HAP-1 (cell line): ENCODE results near the gene CX3CR1.

ENCODE experiments used
- DNase-seq, 2 experiments: peaks; one replicate each; pipeline ENCODE4 v3.0.0-alpha.2; 2016 to 2020; ENCODE audit warnings: low spot score in 2 of 2
- H3K27me3 ChIP-seq: fragments of 250-450 bp; sonication (Bioruptor Pico); 2 replicates; pipeline ENCODE4 v1.5.1; 2020; ENCODE audit warnings: low read depth, mild to moderate bottlenecking, moderate library complexity
- H3K36me3 ChIP-seq: fragments of 250-450 bp; sonication (Bioruptor Pico); replicated peaks from 2 replicates; pipeline ENCODE4 v1.5.1; 2020; ENCODE audit warnings: mild to moderate bottlenecking
- H3K4me1 ChIP-seq: fragments of 250-450 bp; sonication (Bioruptor Pico); 2 replicates; pipeline ENCODE4 v1.5.1; 2020; ENCODE audit warnings: mild to moderate bottlenecking
- H3K4me3 ChIP-seq: fragments of 250-450 bp; sonication (Bioruptor Pico); 2 replicates; pipeline ENCODE4 v1.5.1; 2020; ENCODE audit warnings: mild to moderate bottlenecking, moderate library complexity
- H3K9me3 ChIP-seq: fragments of 250-450 bp; sonication (Bioruptor Pico); 2 replicates; pipeline ENCODE4 v1.5.1; 2020; ENCODE audit warnings: mild to moderate bottlenecking, moderate library complexity
- in situ Hi-C: fragments of 300-500 bp; cut with MboI; formaldehyde crosslinking; loops from 3 replicates; pipeline ENCODE4 v1.14.3; 2020; ENCODE audit warnings: low sequenced_read_pairs, inconsistent platforms, mixed read lengths

The CX3CR1 gene

DNA sequence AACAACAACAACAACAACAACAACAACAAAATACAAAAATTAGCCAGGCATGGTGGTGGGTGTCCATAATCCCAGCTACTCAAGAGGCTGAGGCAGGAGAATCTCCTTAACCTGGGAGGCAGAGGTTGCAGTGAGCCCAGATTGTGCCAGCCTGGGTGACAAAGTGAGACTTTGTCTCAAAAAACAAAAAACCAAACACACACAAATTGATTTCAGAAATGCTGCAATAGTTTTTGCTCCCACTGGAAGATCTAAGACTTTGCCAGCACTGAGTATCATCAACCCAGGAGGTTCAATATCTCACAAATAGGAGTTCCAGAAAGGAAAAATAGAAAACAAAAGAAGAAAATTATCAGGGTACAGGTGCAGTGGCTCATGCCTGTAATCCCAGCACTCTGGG lies 33.5 kb upstream of the CX3CR1 start:
- Histone ChIP-seq H3K27me3 (no peaks in the 10 kb centered on the region), H3K4me3 (no peak overlapping the region), H3K9me3 (no peaks in the 10 kb centered on the region; the same call in 1 of the 2 replicates), H3K4me1 (no peaks in the 10 kb centered on the region), H3K36me3 (no peaks in the 10 kb centered on the region)
- DNase-seq: no peak
- in situ Hi-C loops: no loop called here

DNA sequence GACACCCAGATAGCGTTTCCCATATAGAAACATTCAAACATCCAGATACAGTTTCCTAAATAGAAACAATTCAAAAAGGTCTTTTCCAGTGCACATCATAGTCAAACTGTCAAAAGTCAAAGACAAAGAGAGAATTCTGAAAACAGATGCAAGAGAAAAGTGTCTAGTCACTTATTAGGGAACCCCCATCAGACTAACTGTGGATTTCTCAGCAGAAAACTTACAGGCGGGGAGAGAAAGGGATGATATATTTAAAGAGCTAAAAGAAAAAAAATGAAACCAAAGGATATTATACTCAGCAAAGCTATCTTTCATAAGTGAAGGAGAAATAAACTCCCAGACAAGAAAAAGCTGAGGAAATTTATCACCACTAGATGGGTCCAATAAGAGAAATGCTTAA lies 22.3 kb upstream of the CX3CR1 start:
- Histone ChIP-seq H3K4me3 (no peak overlapping the region), H3K9me3 (peaks cover 3% of the 10 kb centered on the region; the same call in 1 of the 2 replicates), H3K4me1 (no peaks in the 10 kb centered on the region), H3K27me3 (no peaks in the 10 kb centered on the region; the same call in 1 of the 2 replicates), H3K36me3 (no peaks in the 10 kb centered on the region)
- no peak for DNase-seq
- in situ Hi-C loops: no loop called here

DNA sequence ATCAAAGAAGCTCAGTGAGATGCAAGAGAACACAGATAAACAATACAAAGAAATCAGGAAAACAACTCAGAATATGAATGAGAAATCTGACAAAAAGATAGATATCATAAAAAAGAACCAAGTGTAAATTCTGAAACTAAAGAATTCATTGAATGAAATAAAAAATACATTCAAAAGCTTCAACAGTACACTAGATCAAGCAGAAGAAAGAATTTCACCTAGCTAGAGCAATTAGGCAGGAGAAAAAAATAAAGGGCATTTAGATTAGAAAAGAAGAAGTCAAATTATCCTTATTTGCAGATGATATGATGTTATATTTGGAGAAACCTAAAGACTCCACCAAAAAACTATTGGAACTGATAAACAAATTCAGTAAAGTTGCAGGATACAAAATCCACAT lies 19.4 kb upstream of the CX3CR1 start:
- in situ Hi-C loops: loop anchor here (10.0 to 25.0 kb wide), 2 partner anchors 114 to 187 kb away; partner anchors contain the start of genes GORASP1 and TTC21A
- no peaks in the 10 kb centered on the region for H3K27me3 ChIP-seq

DNA sequence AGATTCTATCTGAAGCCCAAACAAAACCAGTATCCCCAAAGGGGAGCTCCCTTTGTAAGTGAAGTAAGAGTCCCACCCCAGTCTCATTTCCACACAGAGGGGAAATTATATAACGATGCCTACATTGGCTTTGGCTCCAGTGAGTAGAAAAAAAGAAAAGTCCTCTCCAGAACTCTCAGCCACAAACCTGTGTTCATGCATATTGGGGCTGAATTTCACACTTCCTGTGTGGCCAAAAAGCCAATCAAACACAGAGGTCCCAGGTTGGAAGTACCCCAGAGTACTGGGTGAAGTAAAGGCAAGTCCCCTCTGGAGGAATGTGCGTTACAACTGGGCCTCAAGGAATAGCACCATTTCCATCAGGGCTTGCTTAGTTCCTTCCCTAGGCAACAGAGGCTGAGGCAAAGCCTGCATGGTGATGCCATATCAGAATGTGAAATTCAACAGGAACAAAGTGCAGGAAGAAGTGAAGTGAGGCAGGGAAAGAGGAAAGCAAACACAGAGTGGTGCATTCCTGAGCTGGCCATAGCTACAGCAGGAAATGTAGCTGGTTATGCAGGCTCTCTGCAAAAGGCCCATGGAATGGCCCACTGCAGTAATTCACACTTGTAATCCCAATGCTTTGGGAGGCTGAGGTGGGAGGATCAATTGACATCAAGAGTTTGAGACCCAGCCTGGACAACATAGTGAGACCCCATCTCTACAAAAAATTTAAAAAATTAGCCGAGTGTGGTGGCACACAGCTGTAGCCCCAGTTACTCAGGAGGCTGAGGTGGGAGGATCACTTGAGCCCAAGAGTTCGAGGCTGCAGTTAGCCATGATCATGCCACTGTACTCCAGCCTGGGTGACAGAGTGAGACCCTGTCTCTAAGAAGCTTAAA lies 16.6 kb upstream of the CX3CR1 start:
- in situ Hi-C loops: loop anchor here (10.0 to 25.0 kb wide), 2 partner anchors 112 to 184 kb away; partner anchors contain the start of genes GORASP1 and TTC21A
- H3K36me3 ChIP-seq: no peaks in the 10 kb centered on the region
- H3K27me3 ChIP-seq: no peaks in the 10 kb centered on the region

More for the DNA sequence above, 19.4 kb upstream of the CX3CR1 start:
- DNase-seq: no peak
- Histone ChIP-seq H3K4me1 (no peaks in the 10 kb centered on the region), H3K4me3 (no peak overlapping the region), H3K36me3 (no peaks in the 10 kb centered on the region), H3K9me3 (peaks cover 3% of the 10 kb centered on the region; the same call in 1 of the 2 replicates)

DNA sequence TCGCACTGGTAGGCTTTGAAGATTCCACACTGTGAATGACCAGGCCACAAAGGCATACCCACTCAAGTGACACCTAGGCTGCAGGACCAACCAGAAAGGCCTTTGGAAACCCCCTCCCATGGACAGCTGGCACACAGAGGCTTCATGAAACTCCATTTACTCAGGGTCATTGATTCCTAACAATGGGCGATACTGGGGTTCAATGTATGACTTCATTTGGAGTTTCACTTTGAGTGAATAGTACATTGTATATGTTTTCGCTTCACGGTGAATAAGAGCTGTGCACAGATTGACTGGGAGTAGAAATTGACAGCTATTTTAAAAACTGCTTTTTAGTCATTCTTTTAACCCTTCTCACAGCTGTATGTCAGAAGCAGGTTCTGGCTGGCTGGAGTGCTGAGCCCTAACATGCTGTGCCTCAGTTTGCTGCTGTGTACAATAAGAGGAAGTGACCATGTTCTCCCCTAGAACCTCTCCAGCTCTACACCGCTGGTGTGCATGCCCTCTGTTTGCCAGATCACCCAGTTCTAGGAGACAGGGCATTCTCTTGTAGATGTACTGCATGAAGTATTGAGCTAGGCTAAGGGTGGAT lies 15.4 kb upstream of the CX3CR1 start:
- no peaks in the 10 kb centered on the region for H3K9me3 ChIP-seq
- in situ Hi-C loops: loop anchor here (10.0 to 25.0 kb wide), 2 partner anchors 110 to 183 kb away; partner anchors contain the start of genes GORASP1 and TTC21A
- H3K4me3 ChIP-seq: no peak overlapping the region
- H3K36me3 ChIP-seq: no peaks in the 10 kb centered on the region
- H3K4me1 ChIP-seq: no peaks in the 10 kb centered on the region
- DNase-seq: no peak
- H3K27me3 ChIP-seq: no peaks in the 10 kb centered on the region

More for the DNA sequence above, 16.6 kb upstream of the CX3CR1 start:
- no peak overlapping the region for H3K4me3 ChIP-seq
- no peaks in the 10 kb centered on the region for H3K4me1 ChIP-seq
- no peaks in the 10 kb centered on the region for H3K9me3 ChIP-seq
- DNase-seq: no peak

DNA sequence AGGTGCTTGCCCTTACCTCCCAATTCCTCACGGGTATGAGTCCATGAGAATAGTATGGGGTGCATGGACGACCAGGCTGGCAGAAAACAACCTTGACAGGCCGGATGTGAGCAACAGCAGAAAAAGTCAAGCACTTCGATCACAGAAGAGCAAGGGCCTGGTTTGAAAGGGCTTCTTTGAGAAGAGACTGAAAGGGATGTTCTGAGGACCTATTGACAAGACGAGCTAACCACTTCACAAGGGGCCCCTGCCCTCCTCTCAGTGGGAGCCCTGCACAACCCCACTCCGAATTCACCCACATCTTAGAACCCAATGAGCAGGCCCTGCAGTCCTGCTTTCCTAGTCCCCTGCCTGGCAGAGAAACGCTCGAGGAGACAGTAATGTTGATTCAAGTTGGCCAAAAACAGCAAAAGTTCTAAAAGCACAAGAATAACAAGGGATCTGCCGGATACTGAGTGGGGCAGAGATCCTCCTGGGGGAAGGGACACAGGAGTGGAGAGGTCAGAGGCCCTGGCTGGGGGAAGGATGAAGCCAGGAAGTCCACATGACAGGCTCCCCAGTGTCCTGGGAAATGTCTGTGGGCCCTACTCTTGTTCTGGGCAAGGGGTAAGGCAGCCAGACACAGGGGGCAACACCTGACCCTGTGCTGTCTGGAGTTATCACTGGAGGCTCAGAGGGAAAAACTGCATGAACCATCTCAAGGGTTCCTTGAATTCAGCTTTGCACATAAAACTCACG lies 14.8 kb upstream of the CX3CR1 start:
- no peaks in the 10 kb centered on the region for H3K36me3 ChIP-seq
- no peak overlapping the region for H3K4me3 ChIP-seq
- no peaks in the 10 kb centered on the region for H3K27me3 ChIP-seq
- in situ Hi-C loops: loop anchor here (10.0 to 25.0 kb wide), 2 partner anchors 110 to 182 kb away; partner anchors contain the start of genes GORASP1 and TTC21A
- no peaks in the 10 kb centered on the region for H3K4me1 ChIP-seq
- H3K9me3 ChIP-seq: no peaks in the 10 kb centered on the region
- no peak for DNase-seq

DNA sequence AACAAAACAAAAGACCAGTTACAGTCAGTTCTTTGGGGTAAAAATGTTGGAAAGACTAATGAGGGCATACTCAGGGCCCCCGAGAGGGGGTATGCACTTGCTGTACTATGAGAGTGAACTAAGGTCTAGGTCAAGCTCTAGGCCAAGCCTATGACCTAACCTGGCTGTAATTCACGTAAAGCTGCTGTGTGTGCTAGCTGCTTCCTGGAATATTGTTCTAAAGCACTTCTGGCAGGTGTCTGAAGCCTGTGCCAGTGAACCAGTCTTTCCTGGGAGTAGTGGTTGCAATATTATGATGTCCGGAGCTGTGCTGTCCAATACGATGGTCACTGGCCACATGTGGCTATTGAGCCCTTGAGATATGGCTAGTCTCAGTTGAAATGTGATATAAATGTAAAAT lies 13.1 kb upstream of the CX3CR1 start:
- Histone ChIP-seq H3K27me3 (peaks cover 1% of the 10 kb centered on the region; the same call in 1 of the 2 replicates), H3K4me3 (no peak overlapping the region), H3K9me3 (no peaks in the 10 kb centered on the region), H3K36me3 (no peaks in the 10 kb centered on the region), H3K4me1 (no peaks in the 10 kb centered on the region)
- DNase-seq: no peak
- in situ Hi-C loops: loop anchor here (10.0 to 25.0 kb wide), 2 partner anchors 108 to 181 kb away; partner anchors contain the start of genes GORASP1 and TTC21A

DNA sequence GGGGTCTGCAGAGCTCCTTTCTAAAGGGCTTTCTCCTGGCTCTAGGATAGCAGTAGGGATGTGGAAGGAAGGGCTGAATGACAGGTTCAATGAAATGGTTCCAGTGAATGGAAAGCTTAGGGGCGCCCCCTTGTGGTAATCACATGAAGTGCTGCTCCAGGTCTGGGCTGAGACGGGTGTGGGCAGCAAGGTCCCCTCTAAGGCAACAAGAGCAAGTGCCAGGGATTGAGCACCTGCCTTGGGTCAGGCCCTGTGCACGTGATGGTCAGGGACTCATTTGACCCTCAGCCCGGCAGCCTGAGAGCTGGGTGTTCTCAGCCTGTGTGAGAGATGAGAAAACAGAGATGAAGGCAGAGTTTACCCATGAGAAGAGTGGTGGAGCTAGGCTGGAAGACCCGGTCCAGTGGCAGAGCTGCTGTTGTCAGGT lies 12.1 kb upstream of the CX3CR1 start:
- Histone ChIP-seq H3K36me3 (no peaks in the 10 kb centered on the region), H3K9me3 (no peaks in the 10 kb centered on the region), H3K27me3 (peaks cover 8% of the 10 kb centered on the region), H3K4me1 (no peaks in the 10 kb centered on the region), H3K4me3 (no peak overlapping the region)
- peak; percentile 53 to 85 for DNase-seq
- in situ Hi-C loops: loop anchor here (10.0 to 25.0 kb wide), 2 partner anchors 107 to 180 kb away; partner anchors contain the start of genes GORASP1 and TTC21A

DNA sequence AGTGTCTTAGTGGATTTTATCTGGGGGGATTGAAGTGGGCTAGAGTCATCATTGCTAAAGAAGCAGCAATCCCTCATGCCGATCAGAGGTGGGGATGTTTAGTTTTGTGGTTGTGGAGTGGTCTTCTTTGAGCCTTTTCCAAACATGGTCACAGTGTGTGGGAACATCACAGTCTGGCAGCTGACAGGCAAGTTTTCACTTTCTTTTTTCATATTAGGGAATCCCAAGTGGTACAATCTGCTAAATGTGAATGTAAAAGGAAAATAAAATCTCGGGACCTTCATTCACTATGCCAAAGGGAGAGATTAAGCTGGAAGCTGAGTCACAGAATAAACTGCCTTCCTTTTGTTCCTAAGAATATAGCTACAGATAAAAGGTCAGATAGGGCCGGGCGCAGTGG lies 10.4 kb upstream of the CX3CR1 start:
- no peak overlapping the region for H3K4me3 ChIP-seq
- H3K36me3 ChIP-seq: no peaks in the 10 kb centered on the region
- H3K9me3 ChIP-seq: no peaks in the 10 kb centered on the region
- peaks cover 12% of the 10 kb centered on the region for H3K27me3 ChIP-seq
- H3K4me1 ChIP-seq: no peaks in the 10 kb centered on the region
- in situ Hi-C loops: loop anchor here (10.0 to 25.0 kb wide), 2 partner anchors 105 to 178 kb away; partner anchors contain the start of genes GORASP1 and TTC21A
- no peak for DNase-seq

DNA sequence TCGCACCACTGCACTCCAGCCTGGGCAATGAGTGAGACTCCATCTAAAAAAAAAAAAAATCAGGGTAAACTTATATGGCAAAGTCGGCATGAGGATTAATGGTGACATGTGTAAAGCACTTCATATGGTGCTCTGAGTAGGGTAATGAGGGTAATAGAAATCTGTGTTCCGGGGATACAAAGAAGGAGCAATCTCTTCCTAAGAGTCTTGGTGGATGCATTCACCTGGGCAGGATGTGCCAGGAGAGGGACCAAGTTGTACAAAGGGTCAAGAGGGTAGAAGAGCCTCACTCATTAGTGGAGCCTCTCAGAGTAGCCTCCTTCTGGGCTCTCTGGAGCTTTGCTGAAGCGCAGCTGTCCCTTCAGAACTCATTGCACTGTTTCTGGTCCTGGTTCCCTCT lies 9.3 kb upstream of the CX3CR1 start:
- Histone ChIP-seq H3K4me3 (no peak overlapping the region), H3K9me3 (no peaks in the 10 kb centered on the region), H3K27me3 (peaks cover 12% of the 10 kb centered on the region), H3K4me1 (no peaks in the 10 kb centered on the region), H3K36me3 (no peaks in the 10 kb centered on the region)
- DNase-seq: no peak
- in situ Hi-C loops: loop anchor here (25.0 kb wide), 1 partner anchor 177 kb away; the partner anchor contains the start of genes GORASP1 and TTC21A

DNA sequence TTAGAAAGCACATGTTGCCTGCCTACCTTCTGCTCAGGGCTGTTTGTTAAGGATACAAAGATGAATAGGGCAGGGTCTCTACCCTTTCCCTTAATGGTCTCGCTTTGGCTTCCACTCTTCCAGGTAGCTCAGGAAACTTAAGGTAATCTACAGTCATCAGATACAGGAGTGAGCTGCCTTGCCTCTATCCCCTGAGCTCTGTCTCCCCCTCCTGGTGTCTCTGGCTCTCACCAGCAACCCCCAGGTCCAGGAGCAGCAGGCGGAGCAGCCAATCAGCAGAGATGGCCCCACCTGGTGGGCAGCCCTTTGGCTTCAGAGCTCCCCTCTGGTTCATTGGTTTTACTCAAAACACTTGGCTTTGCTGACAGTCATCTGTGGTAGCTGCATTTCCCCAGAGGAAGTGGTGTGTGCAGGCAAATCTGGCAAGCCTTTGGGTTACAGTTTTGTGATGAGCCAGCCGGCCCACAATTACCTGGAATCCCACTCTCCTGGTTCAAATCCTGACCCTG lies 8.5 kb upstream of the CX3CR1 start:
- peak; percentile 79 to 88 for DNase-seq
- no peak overlapping the region for H3K4me3 ChIP-seq
- H3K4me1 ChIP-seq: no peaks in the 10 kb centered on the region
- in situ Hi-C loops: loop anchor here (25.0 kb wide), 1 partner anchor 176 kb away; the partner anchor contains the start of genes GORASP1 and TTC21A
- H3K27me3 ChIP-seq: peaks cover 12% of the 10 kb centered on the region
- H3K9me3 ChIP-seq: no peaks in the 10 kb centered on the region
- H3K36me3 ChIP-seq: no peaks in the 10 kb centered on the region

DNA sequence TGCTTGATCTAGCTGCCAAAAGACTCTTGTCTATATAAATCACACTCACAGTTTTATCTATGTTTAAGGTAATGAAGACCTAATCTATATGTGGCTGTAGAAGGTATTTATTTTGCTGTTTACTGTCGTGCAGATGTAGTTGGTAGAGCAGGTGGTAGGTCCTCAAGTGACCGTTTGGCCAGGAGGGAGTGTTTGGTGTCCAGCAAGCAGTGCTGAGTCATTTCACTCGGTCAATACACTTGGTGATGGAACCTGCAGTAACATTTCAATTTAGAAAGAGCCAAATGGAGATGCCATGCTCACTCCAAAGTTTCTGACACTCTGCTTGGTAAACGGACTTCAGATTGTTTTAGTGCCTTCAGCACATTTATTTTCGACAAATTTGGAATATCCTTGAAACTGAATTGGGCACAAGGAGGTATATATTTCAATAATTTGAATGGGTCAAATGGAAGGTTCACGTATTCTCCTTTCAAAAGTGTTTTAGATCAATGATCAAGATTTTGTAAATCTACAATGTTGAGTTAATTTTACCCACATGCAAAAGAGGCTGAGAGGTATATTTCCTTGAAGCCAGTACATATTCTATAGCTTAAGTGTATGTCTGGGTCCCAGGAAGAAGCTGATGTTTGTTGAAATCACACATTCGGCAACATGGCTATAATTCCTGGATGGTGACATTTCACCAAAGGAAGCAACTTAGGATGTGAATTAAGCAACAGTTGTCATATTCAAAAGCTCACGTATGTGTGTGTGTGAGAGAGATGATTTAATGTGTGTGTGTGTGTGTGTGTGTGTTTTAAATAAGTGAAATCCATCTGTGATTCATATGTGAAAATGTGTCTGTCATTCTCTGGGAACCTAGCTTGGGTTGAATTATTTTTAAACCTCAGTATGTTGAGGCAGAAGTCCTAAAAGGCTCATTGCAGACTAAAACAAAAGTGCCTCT lies 7.7 kb upstream of the CX3CR1 start:
- Histone ChIP-seq H3K4me1 (no peaks in the 10 kb centered on the region), H3K36me3 (no peaks in the 10 kb centered on the region), H3K27me3 (peaks cover 12% of the 10 kb centered on the region), H3K9me3 (no peaks in the 10 kb centered on the region), H3K4me3 (no peak overlapping the region)
- no peak for DNase-seq
- in situ Hi-C loops: loop anchor here (25.0 kb wide), 1 partner anchor 175 kb away; the partner anchor contains the start of genes GORASP1 and TTC21A
